ENCODE measurements around the gene HARS1.

GRCh38 chr5:140737486-140737885 lies 46.3 kb upstream of the HARS1 start:
- no peak for TF ChIP-seq CTCF (IDR thresholded peaks at IDR 0.05)
- no peak for TF ChIP-seq POLR2A (IDR thresholded peaks at IDR 0.05)

Data from thyroid gland (tissue), 4 donors.